Measurements from ENCODE around the gene HOXB7. TPM values are rescaled to one million over a fixed set of nuclear protein-coding genes. Genes with fewer than 3 reads are reported as not detected.

Gene HOXB7
- total RNA-seq, 1 donor from 2014 or later = 24.9 TPM

GRCh38 chr17:48606892-48607614, 3.8 kb downstream of the HOXB7 start:
- no peak for DNase-seq (ENCODE audit: low read depth)
- TF ChIP-seq, protein P1, sequence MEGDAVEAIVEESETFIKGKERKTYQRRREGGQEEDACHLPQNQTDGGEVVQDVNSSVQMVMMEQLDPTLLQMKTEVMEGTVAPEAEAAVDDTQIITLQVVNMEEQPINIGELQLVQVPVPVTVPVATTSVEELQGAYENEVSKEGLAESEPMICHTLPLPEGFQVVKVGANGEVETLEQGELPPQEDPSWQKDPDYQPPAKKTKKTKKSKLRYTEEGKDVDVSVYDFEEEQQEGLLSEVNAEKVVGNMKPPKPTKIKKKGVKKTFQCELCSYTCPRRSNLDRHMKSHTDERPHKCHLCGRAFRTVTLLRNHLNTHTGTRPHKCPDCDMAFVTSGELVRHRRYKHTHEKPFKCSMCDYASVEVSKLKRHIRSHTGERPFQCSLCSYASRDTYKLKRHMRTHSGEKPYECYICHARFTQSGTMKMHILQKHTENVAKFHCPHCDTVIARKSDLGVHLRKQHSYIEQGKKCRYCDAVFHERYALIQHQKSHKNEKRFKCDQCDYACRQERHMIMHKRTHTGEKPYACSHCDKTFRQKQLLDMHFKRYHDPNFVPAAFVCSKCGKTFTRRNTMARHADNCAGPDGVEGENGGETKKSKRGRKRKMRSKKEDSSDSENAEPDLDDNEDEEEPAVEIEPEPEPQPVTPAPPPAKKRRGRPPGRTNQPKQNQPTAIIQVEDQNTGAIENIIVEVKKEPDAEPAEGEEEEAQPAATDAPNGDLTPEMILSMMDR (conservative IDR thresholded peaks at IDR 0.05; ENCODE audit: low read depth, low read length) = no peak
- peak overlapping the region; percentile 74 for H3K4me3 ChIP-seq (ENCODE audit: low read depth, low read length)

DNA sequence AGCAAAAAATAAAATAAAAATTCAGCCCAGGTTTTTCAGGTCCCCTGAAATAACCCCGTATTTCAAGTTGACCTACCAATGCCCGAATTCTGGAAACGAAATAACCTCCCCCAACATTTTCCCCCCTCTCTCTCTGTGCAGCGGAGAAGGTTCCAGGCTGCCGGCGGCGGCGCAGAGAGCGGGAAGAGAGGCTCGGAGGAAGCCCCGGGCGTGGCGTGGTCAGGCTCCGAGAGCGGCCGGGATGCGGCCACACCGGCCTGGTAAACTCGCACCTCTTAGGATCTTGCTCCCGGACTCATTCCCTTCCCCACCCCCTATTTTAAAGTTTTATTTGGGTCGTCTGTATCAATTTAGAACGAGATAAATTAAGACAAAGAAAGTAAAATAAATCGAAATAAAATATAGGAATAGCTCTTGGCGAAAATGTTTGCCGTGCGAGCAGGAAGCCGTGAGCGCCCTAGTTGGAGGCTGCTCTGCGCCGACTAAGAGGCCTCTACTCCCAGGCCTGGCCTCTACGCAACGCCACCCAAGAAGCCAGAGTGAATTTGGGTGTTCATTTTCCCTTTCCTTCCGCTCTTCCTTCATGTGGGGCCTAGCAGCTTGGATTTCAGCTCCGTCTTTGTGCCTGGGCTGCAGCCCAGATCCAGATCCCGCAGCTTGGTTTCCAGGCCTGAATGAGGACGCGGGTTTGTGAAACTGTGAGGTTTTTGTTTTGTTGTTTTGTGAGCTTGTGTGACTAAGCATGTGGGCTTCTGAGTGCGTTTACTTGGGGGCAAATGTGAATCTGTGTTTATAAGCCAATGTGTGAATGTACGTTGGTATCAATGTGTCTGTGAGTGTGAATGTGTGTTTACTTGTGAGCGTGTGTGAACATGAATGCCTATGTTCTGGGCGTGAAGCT, 4.6 kb downstream of the HOXB7 start:
- H3K4me3 ChIP-seq (ENCODE audit: low read depth, low read length) = peak overlapping the region; percentile 74
- TF ChIP-seq, protein P1 (conservative IDR thresholded peaks at IDR 0.05; ENCODE audit: low read depth, low read length) = no peak
- no peak for DNase-seq (ENCODE audit: low read depth)

GRCh38 chr17:48605409-48605919, 5.4 kb downstream of the HOXB7 start:
- DNase-seq (ENCODE audit: low read depth) = no peak
- H3K4me3 ChIP-seq (ENCODE audit: low read depth, low read length) = peak overlapping the region; percentile 74
- TF ChIP-seq, protein P1 (conservative IDR thresholded peaks at IDR 0.05; ENCODE audit: low read depth, low read length) = no peak

GRCh38 chr17:48604770-48605329, 6.0 kb downstream of the HOXB7 start, which contains the start of gene HOXB6:
HOXB6 (minus strand) TSS chr17:48604986; CDS start chr17:48598150, 6,836 bp downstream.
- H3K4me3 ChIP-seq (ENCODE audit: low read depth, low read length) = peak within 1 kb of the TSS; percentile 74
- TF ChIP-seq, protein P1 (conservative IDR thresholded peaks at IDR 0.05; ENCODE audit: low read depth, low read length) = no peak
- no peak for DNase-seq (ENCODE audit: low read depth)

- TF ChIP-seq, protein P1 (conservative IDR thresholded peaks at IDR 0.05; ENCODE audit: low read depth, low read length) = peak; percentile 12
- H3K4me3 ChIP-seq (ENCODE audit: low read depth, low read length) = peak overlapping the region; percentile 74
- no peak for DNase-seq (ENCODE audit: low read depth)
Observed at GRCh38 chr17:48603959-48604769, 6.7 kb downstream of the HOXB7 start.

Data from epithelial cell of proximal tubule (primary cell).